ENCODE results near the gene GPRC5B.

DNA sequence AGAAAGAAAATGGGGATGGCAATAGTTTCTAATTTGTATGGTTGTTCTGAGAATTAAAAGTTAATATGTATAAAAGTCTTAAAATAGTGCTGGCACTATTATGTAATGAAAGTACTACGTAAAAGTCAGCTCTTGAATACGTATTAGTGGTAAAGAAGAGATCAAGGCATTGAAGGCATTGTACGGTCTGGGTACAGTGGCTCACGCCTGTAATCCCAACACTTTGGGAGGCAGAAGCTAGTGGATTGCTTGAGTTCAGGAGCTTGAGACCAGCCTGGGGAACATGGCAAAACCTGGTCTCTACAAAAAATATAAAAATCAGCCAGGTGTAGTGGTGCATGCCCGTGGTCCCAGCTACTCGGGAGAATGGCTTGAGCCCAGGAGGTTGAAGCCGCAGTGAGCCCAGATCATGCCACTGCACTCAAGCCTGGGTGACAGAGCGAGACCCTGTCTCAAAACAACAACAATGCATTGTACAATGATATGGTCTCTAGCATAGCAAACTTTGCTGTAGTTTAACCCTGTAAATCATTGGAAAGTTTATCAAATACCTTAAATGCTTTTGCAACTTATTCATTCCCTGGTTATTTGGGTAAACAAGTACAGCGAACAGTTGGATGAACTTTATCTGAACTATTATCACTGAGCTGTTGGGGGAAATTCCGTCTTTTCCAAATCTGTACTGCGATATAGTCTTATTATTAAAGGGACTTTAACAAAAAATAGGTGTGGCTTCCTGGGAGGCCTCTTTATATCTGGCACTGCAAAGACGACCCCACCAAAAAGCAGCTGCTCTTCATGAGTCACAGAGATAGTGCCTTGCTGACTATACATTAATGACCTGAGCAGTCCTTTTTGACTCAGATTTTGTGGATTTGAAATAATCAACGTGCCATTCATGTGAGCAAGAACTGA lies 73.6 kb downstream of the GPRC5B start:
- TF ChIP-seq POLR2AphosphoS5 (IDR thresholded peaks at IDR 0.05; ENCODE audit: low read depth, low read length) (no peak), TAF1 (IDR thresholded peaks at IDR 0.05; ENCODE audit: borderline replicate concordance, insufficient read depth, low read length) (no peak), SIN3A (IDR thresholded peaks at IDR 0.05; ENCODE audit: borderline replicate concordance, insufficient read depth, low read length) (no peak), FOXP2 (optimal IDR thresholded peaks at IDR 0.05; ENCODE audit: borderline replicate concordance, extremely low read depth, extremely low read length, insufficient read depth) (no peak)
- TF ChIP-seq, protein P1, sequence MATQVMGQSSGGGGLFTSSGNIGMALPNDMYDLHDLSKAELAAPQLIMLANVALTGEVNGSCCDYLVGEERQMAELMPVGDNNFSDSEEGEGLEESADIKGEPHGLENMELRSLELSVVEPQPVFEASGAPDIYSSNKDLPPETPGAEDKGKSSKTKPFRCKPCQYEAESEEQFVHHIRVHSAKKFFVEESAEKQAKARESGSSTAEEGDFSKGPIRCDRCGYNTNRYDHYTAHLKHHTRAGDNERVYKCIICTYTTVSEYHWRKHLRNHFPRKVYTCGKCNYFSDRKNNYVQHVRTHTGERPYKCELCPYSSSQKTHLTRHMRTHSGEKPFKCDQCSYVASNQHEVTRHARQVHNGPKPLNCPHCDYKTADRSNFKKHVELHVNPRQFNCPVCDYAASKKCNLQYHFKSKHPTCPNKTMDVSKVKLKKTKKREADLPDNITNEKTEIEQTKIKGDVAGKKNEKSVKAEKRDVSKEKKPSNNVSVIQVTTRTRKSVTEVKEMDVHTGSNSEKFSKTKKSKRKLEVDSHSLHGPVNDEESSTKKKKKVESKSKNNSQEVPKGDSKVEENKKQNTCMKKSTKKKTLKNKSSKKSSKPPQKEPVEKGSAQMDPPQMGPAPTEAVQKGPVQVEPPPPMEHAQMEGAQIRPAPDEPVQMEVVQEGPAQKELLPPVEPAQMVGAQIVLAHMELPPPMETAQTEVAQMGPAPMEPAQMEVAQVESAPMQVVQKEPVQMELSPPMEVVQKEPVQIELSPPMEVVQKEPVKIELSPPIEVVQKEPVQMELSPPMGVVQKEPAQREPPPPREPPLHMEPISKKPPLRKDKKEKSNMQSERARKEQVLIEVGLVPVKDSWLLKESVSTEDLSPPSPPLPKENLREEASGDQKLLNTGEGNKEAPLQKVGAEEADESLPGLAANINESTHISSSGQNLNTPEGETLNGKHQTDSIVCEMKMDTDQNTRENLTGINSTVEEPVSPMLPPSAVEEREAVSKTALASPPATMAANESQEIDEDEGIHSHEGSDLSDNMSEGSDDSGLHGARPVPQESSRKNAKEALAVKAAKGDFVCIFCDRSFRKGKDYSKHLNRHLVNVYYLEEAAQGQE (IDR thresholded peaks at IDR 0.05; ENCODE audit: insufficient read depth in 1 of 2, low read depth in 2 of 2, low read length in 2 of 2) = no peak
